ENCODE measurements around the gene CENPP. TPM values are rescaled to one million over a fixed set of nuclear protein-coding genes. Genes with fewer than 3 reads are reported as not detected.

The CENPP gene
- total RNA-seq, 3 donors from 2014 or later (not counting 1 experiment from before 2014, with no cell fraction given): 10.3 to 14.5 (median 12.1) TPM

GRCh38 chr9:92599938-92600461 is 274.2 kb downstream of the CENPP start:
- H3K9me3 ChIP-seq (ENCODE audit: control insufficient read depth, insufficient read depth, low read length): no peaks in the 10 kb centered on the region
- H3K4me1 ChIP-seq (ENCODE audit: control insufficient read depth, insufficient read depth, low read length): no peaks in the 10 kb centered on the region
- H3K27me3 Mint-ChIP-seq (ENCODE audit: low read depth in 2 of 2): no peaks in the 10 kb centered on the region
- H3K4me3 ChIP-seq (ENCODE audit: low read length): no peak overlapping the region
- intact Hi-C loops (cut with micrococcal nuclease): no loop called here
- no peaks in the 10 kb centered on the region for H3K27me3 ChIP-seq (ENCODE audit: control insufficient read depth, insufficient read depth, low read length)
- H3K4me3 Mint-ChIP-seq: no peak overlapping the region
- H3K9me3 Mint-ChIP-seq: peaks cover 0 to 8% of the 10 kb centered on the region in 2 donors
- ATAC-seq (no peak), DNase-seq (no peak)
- no peaks in the 10 kb centered on the region for H3K4me1 Mint-ChIP-seq
- WGBS (ENCODE audit: insufficient coverage): 93% methylated on average over 4 of the region's 4 CpGs
- H3K36me3 Mint-ChIP-seq: no peaks in the 10 kb centered on the region
- H3K36me3 ChIP-seq (ENCODE audit: control insufficient read depth, insufficient read depth, low read length): no peaks in the 10 kb centered on the region
- TF ChIP-seq CTCF (IDR thresholded peaks at IDR 0.05): no peak
- no peak overlapping the region for H3K27ac ChIP-seq (ENCODE audit: low read length)
- no peak overlapping the region for H3K27ac Mint-ChIP-seq

- H3K27me3 Mint-ChIP-seq (ENCODE audit: low read depth in 2 of 2): no peaks in the 10 kb centered on the region
- no peak overlapping the region for H3K4me3 ChIP-seq (ENCODE audit: low read length)
- H3K27ac Mint-ChIP-seq: no peak overlapping the region
- no peaks in the 10 kb centered on the region for H3K9me3 ChIP-seq (ENCODE audit: control insufficient read depth, insufficient read depth, low read length)
- H3K36me3 ChIP-seq (ENCODE audit: control insufficient read depth, insufficient read depth, low read length): no peaks in the 10 kb centered on the region
- H3K27me3 ChIP-seq (ENCODE audit: control insufficient read depth, insufficient read depth, low read length): no peaks in the 10 kb centered on the region
- ATAC-seq (no peak), DNase-seq (no peak)
- 95% methylated on average over 12 of the region's 12 CpGs for WGBS (ENCODE audit: insufficient coverage)
- H3K9me3 Mint-ChIP-seq: peaks cover 0 to 8% of the 10 kb centered on the region in 2 donors
- no peaks in the 10 kb centered on the region for H3K4me1 Mint-ChIP-seq
- no peaks in the 10 kb centered on the region for H3K36me3 Mint-ChIP-seq
- intact Hi-C loops (cut with micrococcal nuclease): no loop called here
- no peak overlapping the region for H3K4me3 Mint-ChIP-seq
- no peak overlapping the region for H3K27ac ChIP-seq (ENCODE audit: low read length)
- H3K4me1 ChIP-seq (ENCODE audit: control insufficient read depth, insufficient read depth, low read length): no peaks in the 10 kb centered on the region
- no peak for TF ChIP-seq CTCF (IDR thresholded peaks at IDR 0.05)
Measured at GRCh38 chr9:92600462-92601261, 274.9 kb downstream of the CENPP start.

GRCh38 chr9:92601451-92601850 is 275.7 kb downstream of the CENPP start:
- H3K27ac ChIP-seq (ENCODE audit: low read length): no peak overlapping the region
- H3K27me3 Mint-ChIP-seq (ENCODE audit: low read depth in 2 of 2): no peaks in the 10 kb centered on the region
- no peaks in the 10 kb centered on the region for H3K36me3 Mint-ChIP-seq
- no peaks in the 10 kb centered on the region for H3K4me1 Mint-ChIP-seq
- DNase-seq (no peak), ATAC-seq (no peak)
- H3K4me1 ChIP-seq (ENCODE audit: control insufficient read depth, insufficient read depth, low read length): no peaks in the 10 kb centered on the region
- WGBS (ENCODE audit: insufficient coverage): 92% methylated on average over 12 of the region's 12 CpGs
- no peaks in the 10 kb centered on the region for H3K36me3 ChIP-seq (ENCODE audit: control insufficient read depth, insufficient read depth, low read length)
- peaks cover 0 to 8% of the 10 kb centered on the region in 2 donors for H3K9me3 Mint-ChIP-seq
- intact Hi-C loops (cut with micrococcal nuclease): no loop called here
- H3K9me3 ChIP-seq (ENCODE audit: control insufficient read depth, insufficient read depth, low read length): no peaks in the 10 kb centered on the region
- H3K27ac Mint-ChIP-seq: no peak overlapping the region
- no peak overlapping the region for H3K4me3 Mint-ChIP-seq
- no peak overlapping the region for H3K4me3 ChIP-seq (ENCODE audit: low read length)
- no peaks in the 10 kb centered on the region for H3K27me3 ChIP-seq (ENCODE audit: control insufficient read depth, insufficient read depth, low read length)
- TF ChIP-seq CTCF (IDR thresholded peaks at IDR 0.05): no peak

Measured in natural killer cell (primary cell).